Measurements from ENCODE around the gene FKBP1C. TPM values are rescaled to one million over a fixed set of nuclear protein-coding genes. Genes with fewer than 3 reads are reported as not detected.
"Not testable (repeated sequence)": the region's sequence is repeated elsewhere in the genome, so short reads cannot be mapped to it uniquely, and the experiment has no call there.

Gene FKBP1C
- under 1 TPM in 3 of 4 donors, not detected in 1; 0.17 to 0.34 (median 0.32) TPM for total RNA-seq

DNA sequence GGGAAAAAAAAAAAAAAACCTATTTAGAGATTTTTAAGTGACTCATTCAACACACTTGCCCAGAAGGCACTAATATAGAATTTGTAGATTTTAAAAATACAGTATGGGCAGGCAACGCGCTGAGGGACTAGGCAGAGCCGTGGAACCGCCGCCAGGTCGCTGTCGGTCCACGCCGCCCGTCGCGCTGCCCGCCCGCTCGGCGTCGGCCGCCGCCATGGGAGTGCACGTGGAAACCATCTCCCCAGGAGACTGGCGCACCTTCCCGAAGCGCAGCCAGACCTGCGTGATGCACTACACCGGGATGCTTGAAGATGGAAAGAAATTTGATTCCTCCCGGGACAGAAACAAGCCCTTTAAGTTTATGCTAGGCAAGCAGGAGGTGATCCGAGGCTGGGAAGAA is at the start of gene FKBP1C:
Gene FKBP1C (plus strand): TSS at position 127 of the 400 bp plus-strand sequence.
- H3K36me3 ChIP-seq; H3K4me3 ChIP-seq; H3K27me3 ChIP-seq; H3K9me3 ChIP-seq; H3K4me1 ChIP-seq; DNase-seq (ENCODE audit: extremely low spot score); H3K27ac ChIP-seq (replicated peaks in 1 of 4); intact Hi-C loops (cut with DNase I): not testable (repeated sequence)
- WGBS = 92% methylated on average over 27 of the region's 27 CpGs

DNA sequence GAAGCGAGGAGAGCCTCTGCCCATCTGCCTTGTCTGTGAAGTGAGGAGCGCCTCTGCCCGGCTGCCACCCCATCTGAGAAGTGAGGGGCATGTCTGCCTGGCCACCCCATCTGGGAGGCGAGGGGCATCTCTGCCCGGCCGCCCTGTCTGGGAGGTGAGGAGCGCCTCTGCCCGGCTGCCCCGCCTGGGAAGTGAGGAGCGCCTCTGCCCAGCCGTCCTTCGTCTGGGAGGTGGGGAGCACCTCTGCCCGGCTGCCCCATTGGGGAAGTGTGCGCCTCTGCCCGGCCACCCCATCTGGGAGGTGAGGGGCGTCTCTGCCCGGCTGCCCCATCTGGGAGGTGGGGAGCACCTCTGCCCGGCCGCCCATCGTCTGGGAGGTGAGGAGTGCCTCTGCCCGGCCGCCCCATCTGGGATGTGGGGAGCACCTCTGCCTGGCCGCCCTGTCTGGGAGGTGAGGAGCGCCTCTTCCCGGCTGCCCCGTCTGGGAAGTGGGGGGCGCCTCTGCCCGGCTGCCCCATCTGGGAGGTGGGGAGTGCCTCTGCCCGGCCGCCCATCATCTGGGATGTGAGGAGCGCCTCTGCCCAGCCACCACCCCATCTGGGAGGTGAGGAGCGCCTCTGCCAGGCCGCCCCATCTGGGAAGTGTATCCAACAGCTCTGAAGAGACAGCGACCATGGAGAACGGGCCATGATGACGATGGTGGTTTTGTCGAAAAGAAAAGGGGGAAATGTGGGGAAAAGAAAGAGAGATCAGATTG is 47.0 kb upstream of the FKBP1C start:
- H3K4me3 ChIP-seq; H3K9me3 ChIP-seq; H3K4me1 ChIP-seq; H3K27me3 ChIP-seq; H3K36me3 ChIP-seq; H3K27ac ChIP-seq (replicated peaks in 1 of 4); DNase-seq (ENCODE audit: extremely low spot score); intact Hi-C loops (cut with DNase I): not testable (repeated sequence)
- WGBS = 96% methylated on average over 11 of the region's 37 CpGs

DNA sequence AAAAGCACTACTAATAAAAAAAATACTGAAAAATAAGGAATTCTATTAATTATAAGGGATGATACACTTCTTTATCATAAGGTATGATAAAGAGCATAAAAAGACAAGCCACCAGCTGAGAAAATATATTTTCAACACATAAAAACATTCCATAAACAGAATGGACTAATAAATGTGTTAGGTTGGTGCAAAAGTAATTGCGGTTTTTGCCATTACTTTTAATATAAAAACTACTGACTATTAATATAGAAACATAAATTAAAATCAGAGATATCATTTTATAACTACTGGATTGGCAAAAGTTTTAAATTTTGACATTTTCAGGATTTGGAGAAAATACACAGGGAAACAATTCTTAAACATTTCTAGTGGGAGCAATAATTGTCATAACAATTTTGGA is 37.1 kb upstream of the FKBP1C start:
- Histone ChIP-seq H3K4me3 (no peak overlapping the region), H3K27ac (replicated peaks in 1 of 4) (no peak overlapping the region), H3K4me1 (no peaks in the 10 kb centered on the region), H3K27me3 (no peaks in the 10 kb centered on the region), H3K9me3 (peaks cover 0 to 3% (median 0%) of the 10 kb centered on the region in 4 donors), H3K36me3 (no peaks in the 10 kb centered on the region)
- TF ChIP-seq POLR2A (IDR thresholded peaks at IDR 0.05; ENCODE audit: low read depth) (no peak), POLR2AphosphoS5 (IDR thresholded peaks at IDR 0.05) (no peak), EP300 (IDR thresholded peaks at IDR 0.05) (no peak)
- TF ChIP-seq, protein P1, sequence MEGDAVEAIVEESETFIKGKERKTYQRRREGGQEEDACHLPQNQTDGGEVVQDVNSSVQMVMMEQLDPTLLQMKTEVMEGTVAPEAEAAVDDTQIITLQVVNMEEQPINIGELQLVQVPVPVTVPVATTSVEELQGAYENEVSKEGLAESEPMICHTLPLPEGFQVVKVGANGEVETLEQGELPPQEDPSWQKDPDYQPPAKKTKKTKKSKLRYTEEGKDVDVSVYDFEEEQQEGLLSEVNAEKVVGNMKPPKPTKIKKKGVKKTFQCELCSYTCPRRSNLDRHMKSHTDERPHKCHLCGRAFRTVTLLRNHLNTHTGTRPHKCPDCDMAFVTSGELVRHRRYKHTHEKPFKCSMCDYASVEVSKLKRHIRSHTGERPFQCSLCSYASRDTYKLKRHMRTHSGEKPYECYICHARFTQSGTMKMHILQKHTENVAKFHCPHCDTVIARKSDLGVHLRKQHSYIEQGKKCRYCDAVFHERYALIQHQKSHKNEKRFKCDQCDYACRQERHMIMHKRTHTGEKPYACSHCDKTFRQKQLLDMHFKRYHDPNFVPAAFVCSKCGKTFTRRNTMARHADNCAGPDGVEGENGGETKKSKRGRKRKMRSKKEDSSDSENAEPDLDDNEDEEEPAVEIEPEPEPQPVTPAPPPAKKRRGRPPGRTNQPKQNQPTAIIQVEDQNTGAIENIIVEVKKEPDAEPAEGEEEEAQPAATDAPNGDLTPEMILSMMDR (IDR thresholded peaks at IDR 0.05) = no peak
- WGBS = 78% methylated on average over 1 of the region's 1 CpG
- no peak for DNase-seq (ENCODE audit: extremely low spot score)
- intact Hi-C loops (cut with DNase I) = no loop called here

DNA sequence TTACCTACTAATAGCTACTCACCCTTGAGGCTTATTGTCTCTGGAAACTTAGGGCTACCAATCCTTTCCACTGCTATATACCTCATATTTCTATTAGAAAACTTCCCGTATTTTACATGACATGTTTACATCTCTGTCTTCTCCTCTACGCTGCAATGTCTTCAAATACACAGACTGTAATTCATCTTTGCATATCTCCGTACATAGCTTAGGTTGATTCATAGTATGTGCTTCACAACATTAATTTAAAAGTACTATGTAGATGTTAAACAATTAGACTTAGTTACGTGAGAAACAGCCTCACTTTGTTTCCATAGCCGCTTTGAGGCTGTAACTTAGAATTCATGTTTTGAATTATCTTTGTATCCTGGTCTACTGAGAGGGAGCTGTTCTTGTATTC is 35.1 kb upstream of the FKBP1C start:
- no peak for DNase-seq (ENCODE audit: extremely low spot score)
- Histone ChIP-seq H3K4me1 (no peaks in the 10 kb centered on the region), H3K27ac (replicated peaks in 1 of 4) (no peak overlapping the region), H3K9me3 (peaks cover 0 to 3% (median 0%) of the 10 kb centered on the region in 4 donors), H3K36me3 (no peaks in the 10 kb centered on the region), H3K4me3 (no peak overlapping the region), H3K27me3 (no peaks in the 10 kb centered on the region)
- intact Hi-C loops (cut with DNase I) = no loop called here
- WGBS = 68% methylated on average over 5 of the region's 5 CpGs
- no peak for TF ChIP-seq POLR2A (IDR thresholded peaks at IDR 0.05; ENCODE audit: low read depth)
- TF ChIP-seq, protein P1 (IDR thresholded peaks at IDR 0.05) = no peak
- TF ChIP-seq EP300 (IDR thresholded peaks at IDR 0.05) = no peak
- no peak for TF ChIP-seq POLR2AphosphoS5 (IDR thresholded peaks at IDR 0.05)

DNA sequence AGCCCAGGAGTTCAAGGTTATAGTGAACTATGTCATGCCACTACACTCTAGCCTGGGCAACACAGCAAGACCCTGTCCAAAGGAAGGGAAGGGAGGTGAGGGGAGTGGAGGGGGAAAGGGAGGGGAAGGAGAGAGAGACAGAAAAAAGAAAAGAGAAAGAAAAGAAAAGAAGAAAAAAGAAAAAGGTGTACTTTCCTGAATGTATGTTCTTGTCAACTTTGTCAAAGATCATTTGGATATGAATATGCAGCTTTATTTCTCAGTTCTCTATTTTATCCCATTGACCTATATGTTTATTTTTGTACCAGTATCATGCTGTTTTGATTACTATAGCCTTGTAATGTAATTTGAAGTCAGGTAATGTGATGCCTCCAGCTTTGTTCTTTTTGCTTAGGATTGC is 30.9 kb upstream of the FKBP1C start:
- intact Hi-C loops (cut with DNase I) = no loop called here
- no peaks in the 10 kb centered on the region for H3K36me3 ChIP-seq
- H3K4me3 ChIP-seq = no peak overlapping the region
- H3K4me1 ChIP-seq = no peaks in the 10 kb centered on the region
- H3K27ac ChIP-seq (replicated peaks in 1 of 4) = no peak overlapping the region
- H3K9me3 ChIP-seq = no peaks in the 10 kb centered on the region
- H3K27me3 ChIP-seq = no peaks in the 10 kb centered on the region
- DNase-seq (ENCODE audit: extremely low spot score) = no peak
- no peak for TF ChIP-seq EP300 (IDR thresholded peaks at IDR 0.05)
- no peak for TF ChIP-seq POLR2AphosphoS5 (IDR thresholded peaks at IDR 0.05)
- TF ChIP-seq, protein P1 (IDR thresholded peaks at IDR 0.05) = no peak
- no peak for TF ChIP-seq POLR2A (IDR thresholded peaks at IDR 0.05; ENCODE audit: low read depth)

DNA sequence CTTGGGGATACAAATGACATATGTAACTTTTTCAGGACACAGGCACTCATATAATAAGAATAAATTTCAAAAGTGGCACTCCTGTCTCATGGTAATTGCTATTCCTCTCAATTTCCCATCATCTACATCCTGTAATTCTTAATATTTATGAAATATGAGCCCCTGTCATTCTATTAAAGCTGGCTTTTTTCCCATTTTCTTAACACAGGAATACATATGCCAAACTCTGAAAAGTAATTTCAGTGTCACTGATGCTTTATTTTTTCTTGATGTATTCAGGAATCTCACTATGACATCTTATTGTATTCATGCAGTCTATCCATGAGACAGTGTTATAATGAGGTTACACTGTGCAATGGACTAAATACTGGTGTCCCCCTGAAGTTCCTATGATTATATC is 24.3 kb upstream of the FKBP1C start:
- no peaks in the 10 kb centered on the region for H3K27me3 ChIP-seq
- intact Hi-C loops (cut with DNase I) = no loop called here
- H3K4me3 ChIP-seq = no peak overlapping the region
- H3K36me3 ChIP-seq = no peaks in the 10 kb centered on the region
- no peaks in the 10 kb centered on the region for H3K9me3 ChIP-seq
- no peak for DNase-seq (ENCODE audit: extremely low spot score)
- TF ChIP-seq, protein P1 (IDR thresholded peaks at IDR 0.05) = no peak
- no peak for TF ChIP-seq POLR2AphosphoS5 (IDR thresholded peaks at IDR 0.05)
- no peak for TF ChIP-seq EP300 (IDR thresholded peaks at IDR 0.05)
- TF ChIP-seq POLR2A (IDR thresholded peaks at IDR 0.05; ENCODE audit: low read depth) = no peak
- no peaks in the 10 kb centered on the region for H3K4me1 ChIP-seq
- no peak overlapping the region for H3K27ac ChIP-seq (replicated peaks in 1 of 4)

All from esophagus muscularis mucosa (tissue), 4 donors.